ENCODE measurements around the gene ZNF90. TPM values are rescaled to one million over a fixed set of nuclear protein-coding genes. Genes with fewer than 3 reads are reported as not detected.
"Not testable (repeated sequence)": the region's sequence is repeated elsewhere in the genome, so short reads cannot be mapped to it uniquely, and the experiment has no call there.

ZNF90 gene
- total RNA-seq, 4 donors from 2014 or later = 0.70 to 10.7 (median 4.3) TPM

GRCh38 chr19:20124879-20125278, 47.1 kb downstream of the ZNF90 start:
- Histone ChIP-seq H3K27ac (no peak overlapping the region), H3K9me3 (peaks cover 0 to 55% (median 2%) of the 10 kb centered on the region in 4 donors), H3K36me3 (no peaks in the 10 kb centered on the region), H3K4me1 (no peaks in the 10 kb centered on the region), H3K4me3 (no peak overlapping the region), H3K27me3 (no peaks in the 10 kb centered on the region)
- no peak for DNase-seq
- no peak for TF ChIP-seq POLR2A (IDR thresholded peaks at IDR 0.05)
- TF ChIP-seq CTCF (IDR thresholded peaks at IDR 0.05) = no peak

GRCh38 chr19:20132933-20133332, 55.1 kb downstream of the ZNF90 start:
- not testable (repeated sequence) for H3K27me3 ChIP-seq, DNase-seq, H3K27ac ChIP-seq, H3K36me3 ChIP-seq, H3K4me1 ChIP-seq, H3K4me3 ChIP-seq
- H3K9me3 ChIP-seq = peaks cover 0 to 14% (median 0%) of the 10 kb centered on the region in 4 donors

GRCh38 chr19:20137714-20138113, 59.9 kb downstream of the ZNF90 start:
- peaks cover 0 to 17% (median 0%) of the 10 kb centered on the region in 4 donors for H3K9me3 ChIP-seq
- not testable (repeated sequence) for H3K27me3 ChIP-seq, H3K36me3 ChIP-seq, DNase-seq, H3K27ac ChIP-seq, H3K4me1 ChIP-seq, H3K4me3 ChIP-seq

GRCh38 chr19:20151617-20152145, 73.9 kb downstream of the ZNF90 start:
- no peaks in the 10 kb centered on the region for H3K4me1 ChIP-seq
- H3K27ac ChIP-seq = no peak overlapping the region
- no peak for DNase-seq
- TF ChIP-seq POLR2A (IDR thresholded peaks at IDR 0.05) (no peak), CTCF (IDR thresholded peaks at IDR 0.05) (no peak)
- no peaks in the 10 kb centered on the region for H3K27me3 ChIP-seq
- no peak overlapping the region for H3K4me3 ChIP-seq
- no peaks in the 10 kb centered on the region for H3K9me3 ChIP-seq
- no peaks in the 10 kb centered on the region for H3K36me3 ChIP-seq

- H3K27me3 ChIP-seq, H3K4me1 ChIP-seq, H3K4me3 ChIP-seq, H3K27ac ChIP-seq, H3K36me3 ChIP-seq, DNase-seq, H3K9me3 ChIP-seq: not testable (repeated sequence)
These were observed 74.7 kb downstream of the ZNF90 start for GRCh38 chr19:20152506-20152905.

GRCh38 chr19:20153281-20153680, 75.5 kb downstream of the ZNF90 start:
- H3K9me3 ChIP-seq = no peaks in the 10 kb centered on the region
- no peak for DNase-seq
- H3K4me3 ChIP-seq = no peak overlapping the region
- H3K4me1 ChIP-seq = no peaks in the 10 kb centered on the region
- H3K27ac ChIP-seq = no peak overlapping the region
- no peaks in the 10 kb centered on the region for H3K27me3 ChIP-seq
- no peaks in the 10 kb centered on the region for H3K36me3 ChIP-seq
- TF ChIP-seq CTCF (IDR thresholded peaks at IDR 0.05) = no peak

GRCh38 chr19:20154636-20155035, 76.8 kb downstream of the ZNF90 start:
- Histone ChIP-seq H3K27ac (no peak overlapping the region), H3K27me3 (no peaks in the 10 kb centered on the region), H3K36me3 (no peaks in the 10 kb centered on the region), H3K4me1 (no peaks in the 10 kb centered on the region), H3K9me3 (no peaks in the 10 kb centered on the region), H3K4me3 (no peak overlapping the region)
- no peak for TF ChIP-seq POLR2A (IDR thresholded peaks at IDR 0.05)
- no peak for TF ChIP-seq CTCF (IDR thresholded peaks at IDR 0.05)
- no peak for DNase-seq

Data from Peyer's patch (tissue), 4 donors.